Activated T-cell treated with anti-CD3 and anti-CD28 coated beads for 24 hours (primary cell): ENCODE measurements around the gene RAB27A.
"Not testable (repeated sequence)": the region's sequence is repeated elsewhere in the genome, so short reads cannot be mapped to it uniquely, and the experiment has no call there.

ENCODE experiments used
- DNase-seq: peaks from one replicate; pipeline ENCODE4 v3.0.0-alpha.2; 2020; ENCODE audit warnings: low read depth

The RAB27A gene

GRCh38 chr15:55281517-55282228 lies 7.9 kb downstream of the RAB27A start:
- DNase-seq: no peak

DNA sequence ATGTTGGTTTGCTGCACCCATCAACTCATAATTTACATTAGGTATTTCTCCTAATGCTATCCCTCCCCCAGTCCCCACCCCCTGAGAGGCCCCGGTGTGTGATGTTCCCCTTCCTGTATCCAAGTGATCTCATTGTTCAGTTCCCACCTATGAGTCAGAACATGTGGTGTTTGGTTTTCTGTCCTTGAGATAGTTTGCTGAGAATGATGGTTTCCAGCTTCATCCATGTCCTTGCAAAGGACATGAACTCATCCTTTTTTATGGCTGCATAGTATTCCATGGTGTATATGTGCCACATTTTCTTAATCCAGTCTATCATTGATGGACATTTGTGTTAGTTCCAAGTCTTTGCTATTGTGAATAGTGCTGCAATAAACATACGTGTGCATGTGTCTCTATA lies 9.0 kb downstream of the RAB27A start:
- DNase-seq: not testable (repeated sequence)

- DNase-seq: peak; percentile 50
Observed at GRCh38 chr15:55279746-55280351, 9.8 kb downstream of the RAB27A start.

DNA sequence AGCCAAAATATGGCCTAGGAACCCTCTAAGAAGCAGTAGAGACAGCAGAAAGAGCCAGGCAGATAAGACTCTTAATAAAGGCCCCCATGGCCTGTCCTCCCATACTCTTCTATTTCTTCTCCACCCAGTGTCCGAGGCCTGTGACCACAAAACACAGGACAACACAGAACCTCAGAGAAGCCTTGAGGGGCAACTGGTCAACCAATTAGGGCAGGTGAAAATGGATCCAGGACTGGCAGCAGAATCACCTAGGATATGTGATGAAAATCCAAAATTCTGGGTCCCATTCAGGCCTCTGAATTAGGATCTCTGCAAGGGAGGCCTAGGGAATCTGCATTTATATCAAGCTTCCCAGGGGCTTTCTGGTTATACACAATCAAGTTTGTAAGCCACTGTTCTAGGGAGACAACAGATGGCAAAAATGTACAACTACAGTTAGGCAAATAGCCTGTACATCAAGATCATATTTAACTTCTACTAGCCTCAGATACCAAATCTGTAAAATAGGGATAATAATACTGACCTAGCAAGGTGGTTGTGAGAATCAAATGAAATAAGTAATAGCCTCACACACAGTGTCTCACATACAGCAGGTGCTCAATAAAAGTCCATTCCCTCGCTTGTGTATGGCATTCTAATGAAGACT lies 10.4 kb downstream of the RAB27A start:
- no peak for DNase-seq

- DNase-seq: no peak
Observed at GRCh38 chr15:55277715-55278114, 11.9 kb downstream of the RAB27A start.

- DNase-seq: peak; percentile 30
Observed at GRCh38 chr15:55277116-55277564, 12.5 kb downstream of the RAB27A start.

GRCh38 chr15:55276324-55276723 lies 13.3 kb downstream of the RAB27A start:
- no peak for DNase-seq

DNA sequence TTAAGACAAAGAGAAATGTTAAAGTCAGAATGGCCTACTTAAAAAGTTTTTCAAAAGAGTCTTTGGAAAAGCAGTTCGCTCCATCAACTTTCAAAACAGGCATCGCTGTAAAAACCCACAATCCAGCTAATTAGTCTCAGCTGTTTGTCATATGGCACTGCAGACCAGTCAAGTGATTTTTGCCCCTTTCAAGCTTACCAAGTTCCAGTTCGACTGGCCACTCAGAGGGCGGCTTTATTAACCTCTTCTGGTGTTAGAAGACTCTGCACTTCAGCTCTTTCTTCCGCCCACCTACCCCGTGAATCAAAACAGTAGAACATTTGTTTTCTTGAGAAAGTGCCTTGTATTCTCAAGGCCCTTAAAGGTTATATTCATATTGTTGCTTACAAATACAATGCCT lies 19.3 kb downstream of the RAB27A start:
- no peak for DNase-seq

DNA sequence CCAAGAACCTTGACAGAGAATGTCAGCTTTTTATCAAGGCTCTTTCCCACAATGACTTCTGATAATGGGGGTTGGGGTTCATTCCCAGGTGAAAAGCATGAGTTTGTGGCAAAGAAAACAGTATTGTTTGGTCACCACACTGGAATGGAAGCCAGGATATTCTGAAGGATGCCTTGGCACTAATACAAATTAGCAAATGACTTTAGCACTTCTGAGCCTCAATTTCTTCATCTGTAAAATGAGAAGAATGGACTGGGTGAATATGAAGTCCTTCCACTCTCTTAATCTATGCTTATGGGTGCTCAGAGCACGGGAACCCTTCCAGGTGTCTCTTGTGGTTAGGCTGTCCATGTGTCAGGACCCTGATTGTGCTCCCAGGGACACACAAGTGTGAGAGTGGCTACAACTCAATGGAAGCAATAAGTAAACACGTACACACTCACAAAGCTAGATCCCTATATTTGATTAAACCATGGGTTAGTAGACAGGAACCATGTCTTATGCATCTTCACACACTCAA lies 21.4 kb downstream of the RAB27A start:
- DNase-seq: no peak

- no peak for DNase-seq
Observed at GRCh38 chr15:55267401-55268175, 22.0 kb downstream of the RAB27A start.

- DNase-seq: no peak
Observed at GRCh38 chr15:55266547-55266946, 23.1 kb downstream of the RAB27A start.

DNA sequence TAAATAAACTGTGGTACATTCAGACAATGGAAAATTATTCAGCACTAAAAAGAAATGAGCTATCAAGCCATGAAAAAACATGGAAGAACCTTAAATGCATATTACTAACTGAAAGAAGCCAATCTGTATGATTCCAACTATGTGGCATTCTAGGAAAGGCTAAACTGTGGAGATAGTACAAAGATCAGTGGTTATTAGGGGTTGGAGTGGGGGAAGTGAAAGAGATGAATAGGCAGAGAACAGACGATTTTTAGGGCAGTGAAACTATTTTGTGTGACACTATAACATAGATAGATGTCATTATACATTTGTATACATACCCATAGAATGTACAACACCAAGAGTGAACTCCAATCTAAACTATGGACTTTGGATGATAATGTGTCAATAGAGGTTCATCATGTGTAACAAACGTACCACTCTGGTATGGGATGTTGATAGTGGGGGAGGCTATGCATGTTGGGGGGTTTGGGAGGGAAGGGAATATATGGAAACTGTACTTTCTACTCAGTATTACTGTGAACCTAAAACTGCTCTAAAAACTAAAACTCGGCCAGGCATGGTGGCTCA lies 29.0 kb downstream of the RAB27A start:
- DNase-seq: no peak

GRCh38 chr15:55257938-55258337 lies 31.7 kb downstream of the RAB27A start:
- DNase-seq: no peak

GRCh38 chr15:55257012-55257670 lies 32.5 kb downstream of the RAB27A start:
- no peak for DNase-seq

- no peak for DNase-seq
Observed at GRCh38 chr15:55256281-55257011, 33.2 kb downstream of the RAB27A start.

DNA sequence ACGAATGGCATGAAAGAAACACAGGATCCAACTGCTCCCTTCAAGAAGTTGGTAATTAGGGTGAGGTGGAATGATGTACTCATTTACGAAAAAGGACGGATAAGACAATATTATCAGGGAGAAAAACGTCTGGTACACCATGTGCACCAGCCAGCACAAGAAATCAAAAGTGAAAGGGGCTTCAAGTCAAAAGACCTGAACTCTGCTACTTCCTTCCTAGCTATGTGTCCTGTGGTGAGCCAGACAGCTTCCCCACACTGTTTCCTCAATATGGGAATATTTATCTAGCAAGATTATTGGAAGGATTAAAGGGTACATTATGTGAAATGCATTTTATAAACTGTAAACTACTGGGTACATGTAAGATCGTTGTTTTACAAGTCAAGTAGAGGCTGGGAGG lies 33.9 kb downstream of the RAB27A start:
- no peak for DNase-seq

DNA sequence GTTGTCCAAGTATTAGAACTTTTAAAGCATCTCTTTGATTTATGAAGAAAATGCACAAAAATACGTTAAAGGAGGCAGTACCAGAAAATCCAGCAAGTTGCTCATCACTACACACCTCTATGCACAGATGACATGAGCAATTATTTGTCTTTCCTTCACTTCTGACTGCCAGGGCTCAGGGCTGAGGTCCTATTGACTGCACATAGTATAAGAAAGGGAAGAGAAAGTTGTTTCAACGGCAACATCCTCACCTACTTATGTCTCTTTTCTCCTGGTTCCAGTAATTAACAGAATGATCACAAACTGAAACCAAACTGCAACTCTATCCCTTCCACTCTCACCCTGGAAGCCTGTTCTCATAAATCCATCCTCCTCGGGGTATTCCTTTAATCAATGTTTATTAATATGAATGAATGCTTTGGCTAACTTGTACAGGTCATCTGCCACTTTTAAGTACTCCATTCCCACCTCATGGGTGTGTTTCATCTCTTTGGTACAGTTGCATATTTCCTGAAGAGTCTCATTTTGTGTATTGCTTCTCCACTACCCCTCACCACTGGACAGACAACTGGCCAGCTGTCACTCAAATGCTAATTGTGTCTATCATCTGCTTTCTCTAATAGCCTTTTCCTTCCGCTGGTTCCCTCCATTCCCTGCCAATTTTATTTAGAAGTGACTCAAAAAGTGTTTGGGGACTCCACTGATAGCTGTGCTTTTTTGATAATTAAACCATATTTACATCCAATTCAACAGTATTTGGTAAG lies 34.5 kb downstream of the RAB27A start:
- DNase-seq: no peak

DNA sequence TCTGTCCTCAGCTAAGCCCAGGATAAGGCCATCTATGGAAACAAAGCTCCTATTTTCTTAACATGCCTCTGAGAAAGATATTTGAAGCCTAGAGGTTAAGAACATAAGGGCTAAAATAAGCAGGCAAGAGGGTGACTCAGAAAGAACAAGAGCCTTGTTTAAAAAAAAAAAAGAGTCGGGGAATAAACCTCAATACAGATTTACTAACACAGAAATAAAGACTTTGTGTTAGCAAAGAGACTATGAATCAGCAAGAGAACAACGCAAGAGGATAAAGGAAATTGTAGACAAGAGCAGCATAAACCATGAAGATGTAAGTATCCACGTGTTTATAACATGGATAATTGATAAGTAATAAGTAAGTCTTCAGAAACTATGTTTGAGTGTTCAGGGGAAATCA lies 36.0 kb downstream of the RAB27A start:
- DNase-seq: no peak

GRCh38 chr15:55252201-55252600 lies 37.4 kb downstream of the RAB27A start:
- not testable (repeated sequence) for DNase-seq

DNA sequence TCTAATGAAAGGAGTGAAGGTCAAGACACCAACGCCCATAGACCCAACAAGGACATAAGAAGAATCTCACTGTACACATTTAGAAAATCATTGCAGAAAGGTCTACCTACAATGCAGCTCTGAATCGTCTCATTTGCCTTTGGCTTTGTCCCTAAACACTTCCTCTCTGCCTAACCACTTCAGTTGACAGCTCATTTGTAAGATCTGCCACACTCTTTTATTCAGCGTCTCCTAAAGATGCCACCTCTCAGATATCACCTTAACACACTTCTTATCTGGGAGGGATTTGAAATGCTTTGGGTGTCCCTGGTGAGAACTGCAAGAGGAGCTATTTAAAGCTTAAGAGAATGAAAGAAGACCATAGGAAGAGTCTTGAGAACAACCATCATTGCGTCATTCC lies 38.7 kb downstream of the RAB27A start:
- no peak for DNase-seq
